Choroid plexus epithelial cell (primary cell): ENCODE results near the gene ATCAY.
"Not testable (repeated sequence)": the region's sequence is repeated elsewhere in the genome, so short reads cannot be mapped to it uniquely, and the experiment has no call there.

Experiments used
- DNase-seq: peaks from one replicate; pipeline ENCODE4 v3.0.0-alpha.2; 2010; ENCODE audit warnings: low read depth
- H3K4me3 ChIP-seq: 2 replicates; pipeline ENCODE4 v1.5.1; 2011; ENCODE audit warnings: low read depth, mild to moderate bottlenecking, control low read depth, low read length, moderate library complexity
- TF ChIP-seq, protein P1 (sequence below): conservative IDR thresholded peaks from 2 replicates; pipeline ENCODE4 v1.5.1; 2011; ENCODE audit warnings: low read depth, mild to moderate bottlenecking, control low read depth, inconsistent platforms, low read length, moderate library complexity

The ATCAY gene

DNA sequence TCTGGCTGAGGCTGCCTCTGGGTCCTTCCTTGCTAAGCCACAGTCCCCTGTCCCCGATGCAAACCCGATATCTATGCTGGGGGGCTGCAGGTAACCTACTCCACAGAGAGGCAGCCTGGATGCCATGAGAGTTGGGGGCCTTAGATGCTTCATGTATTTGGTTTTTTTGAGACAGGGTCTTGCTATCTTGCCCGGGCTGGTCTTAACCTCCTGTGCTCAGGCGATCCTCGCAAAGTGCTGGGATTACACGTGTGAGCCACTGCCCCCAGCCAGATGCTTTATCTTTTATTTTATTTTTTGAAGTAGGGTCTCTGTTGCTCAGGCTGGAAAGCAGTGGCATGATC is 1.5 kb downstream of the ATCAY start:
- DNase-seq: no peak
- TF ChIP-seq, protein P1, sequence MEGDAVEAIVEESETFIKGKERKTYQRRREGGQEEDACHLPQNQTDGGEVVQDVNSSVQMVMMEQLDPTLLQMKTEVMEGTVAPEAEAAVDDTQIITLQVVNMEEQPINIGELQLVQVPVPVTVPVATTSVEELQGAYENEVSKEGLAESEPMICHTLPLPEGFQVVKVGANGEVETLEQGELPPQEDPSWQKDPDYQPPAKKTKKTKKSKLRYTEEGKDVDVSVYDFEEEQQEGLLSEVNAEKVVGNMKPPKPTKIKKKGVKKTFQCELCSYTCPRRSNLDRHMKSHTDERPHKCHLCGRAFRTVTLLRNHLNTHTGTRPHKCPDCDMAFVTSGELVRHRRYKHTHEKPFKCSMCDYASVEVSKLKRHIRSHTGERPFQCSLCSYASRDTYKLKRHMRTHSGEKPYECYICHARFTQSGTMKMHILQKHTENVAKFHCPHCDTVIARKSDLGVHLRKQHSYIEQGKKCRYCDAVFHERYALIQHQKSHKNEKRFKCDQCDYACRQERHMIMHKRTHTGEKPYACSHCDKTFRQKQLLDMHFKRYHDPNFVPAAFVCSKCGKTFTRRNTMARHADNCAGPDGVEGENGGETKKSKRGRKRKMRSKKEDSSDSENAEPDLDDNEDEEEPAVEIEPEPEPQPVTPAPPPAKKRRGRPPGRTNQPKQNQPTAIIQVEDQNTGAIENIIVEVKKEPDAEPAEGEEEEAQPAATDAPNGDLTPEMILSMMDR: no peak
- H3K4me3 ChIP-seq: no peak overlapping the region

DNA sequence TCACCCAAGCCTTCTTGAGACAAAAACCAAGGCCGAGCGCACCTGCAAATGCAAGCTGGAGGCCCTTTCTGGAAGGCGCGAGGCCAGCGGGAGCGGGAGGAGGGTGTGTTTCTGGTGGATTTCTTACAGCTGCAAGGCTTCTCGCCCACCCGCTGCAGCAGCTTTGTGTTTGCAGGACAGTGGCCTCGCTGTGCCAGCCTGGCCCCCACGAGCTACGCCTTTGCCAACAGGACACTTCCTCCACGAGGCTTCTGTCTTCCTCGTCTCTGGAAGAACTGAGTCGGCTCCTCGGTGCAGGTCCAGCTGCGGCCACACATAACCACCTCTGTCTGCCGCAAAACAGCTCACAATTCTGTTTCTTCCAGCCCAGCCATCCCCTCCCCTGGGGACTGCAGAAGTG is 10.1 kb downstream of the ATCAY start:
- no peak overlapping the region for H3K4me3 ChIP-seq
- no peak for DNase-seq
- TF ChIP-seq, protein P1: no peak

DNA sequence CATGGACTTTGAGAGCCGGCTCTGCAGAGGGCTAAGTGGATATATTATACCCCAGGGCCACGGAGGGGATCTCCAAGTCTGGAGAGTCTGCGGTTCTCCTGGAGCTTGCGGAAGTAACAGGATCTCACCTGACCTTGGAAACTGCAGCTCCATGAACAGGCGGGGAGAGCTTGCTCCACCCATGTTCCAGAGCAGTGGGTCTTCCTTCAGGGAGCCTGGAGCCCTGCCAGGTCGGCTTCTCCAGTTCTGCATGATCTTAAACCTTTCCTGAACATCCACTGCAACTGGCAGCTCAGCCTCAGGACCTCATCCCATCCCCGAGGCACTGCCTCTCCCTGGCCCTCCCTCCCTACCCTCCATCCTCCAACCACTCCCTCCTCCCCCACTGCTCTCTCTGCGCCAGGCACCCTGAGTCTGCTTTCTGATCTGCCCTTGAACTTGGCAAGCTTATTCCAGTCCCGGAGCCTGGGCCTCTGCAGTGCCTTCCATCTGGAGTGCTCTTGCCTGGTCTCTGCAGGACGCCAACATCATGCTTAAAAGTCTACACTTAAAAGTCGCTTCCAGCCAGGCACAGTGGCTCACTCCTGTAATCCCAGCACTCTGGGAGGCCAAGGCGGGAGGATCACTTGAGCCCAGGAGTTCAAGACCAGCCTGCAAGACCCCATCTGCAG is 13.2 kb downstream of the ATCAY start:
- DNase-seq: no peak
- no peak overlapping the region for H3K4me3 ChIP-seq
- TF ChIP-seq, protein P1: no peak

DNA sequence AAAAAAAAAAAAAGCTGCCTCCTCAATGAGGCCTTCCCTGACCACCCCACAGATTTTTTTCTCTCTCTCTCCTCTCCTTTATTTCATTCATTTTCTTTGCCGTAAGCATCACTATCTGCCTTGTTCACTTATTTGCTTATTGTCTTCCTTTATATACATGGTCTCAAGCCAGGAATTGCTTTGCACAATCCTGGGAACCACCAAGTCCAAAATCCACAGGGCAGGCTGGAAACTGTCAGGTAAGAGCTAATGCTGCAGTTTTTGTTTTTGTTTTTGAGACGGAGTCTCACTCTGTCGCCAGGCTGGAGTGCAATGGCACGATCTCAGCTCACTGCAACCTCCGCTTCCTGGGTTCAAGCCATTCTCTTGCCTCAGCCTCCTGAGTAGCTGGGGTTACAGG is 14.5 kb downstream of the ATCAY start:
- not testable (repeated sequence) for H3K4me3 ChIP-seq, DNase-seq

DNA sequence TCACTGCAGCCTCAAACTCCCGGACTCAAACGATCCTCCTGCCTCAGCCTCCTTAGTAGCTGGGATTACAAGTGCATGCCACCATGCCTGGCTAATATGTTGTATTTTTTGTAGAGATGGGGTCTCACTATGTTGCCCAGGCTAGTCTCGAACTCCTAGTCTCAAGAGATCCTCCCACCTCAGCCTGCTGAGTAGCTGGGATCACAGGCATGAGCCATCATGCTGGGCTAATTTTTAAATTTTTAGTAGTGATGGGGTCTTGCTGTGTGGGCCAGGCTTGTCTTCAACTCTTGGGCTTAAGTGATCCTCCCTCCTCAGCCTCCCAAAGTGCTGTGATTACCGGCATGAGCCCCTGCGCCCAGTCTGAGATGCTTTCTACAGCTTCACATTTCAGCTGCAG is 15.3 kb downstream of the ATCAY start:
- no peak overlapping the region for H3K4me3 ChIP-seq
- TF ChIP-seq, protein P1: no peak
- no peak for DNase-seq

DNA sequence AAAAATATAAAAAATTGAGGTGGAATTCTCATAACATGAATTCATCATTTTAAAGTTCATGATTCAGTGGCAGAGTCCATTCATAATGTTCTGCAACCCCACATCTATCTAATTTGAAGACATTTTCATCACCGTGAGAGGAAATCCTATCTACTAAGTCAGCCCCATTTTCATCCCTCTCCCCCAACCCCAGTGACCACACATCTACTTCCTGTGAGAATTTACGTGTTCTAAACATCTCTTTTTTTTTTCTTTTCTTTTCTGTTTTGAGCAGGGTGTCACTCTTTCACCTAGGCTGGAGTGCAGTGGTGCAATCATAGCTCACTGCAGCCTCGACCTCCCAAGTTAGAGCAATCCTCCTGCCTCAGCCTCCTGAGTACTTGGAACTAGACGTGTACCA is 17.5 kb downstream of the ATCAY start:
- no peak overlapping the region for H3K4me3 ChIP-seq
- no peak for DNase-seq
- TF ChIP-seq, protein P1: no peak

DNA sequence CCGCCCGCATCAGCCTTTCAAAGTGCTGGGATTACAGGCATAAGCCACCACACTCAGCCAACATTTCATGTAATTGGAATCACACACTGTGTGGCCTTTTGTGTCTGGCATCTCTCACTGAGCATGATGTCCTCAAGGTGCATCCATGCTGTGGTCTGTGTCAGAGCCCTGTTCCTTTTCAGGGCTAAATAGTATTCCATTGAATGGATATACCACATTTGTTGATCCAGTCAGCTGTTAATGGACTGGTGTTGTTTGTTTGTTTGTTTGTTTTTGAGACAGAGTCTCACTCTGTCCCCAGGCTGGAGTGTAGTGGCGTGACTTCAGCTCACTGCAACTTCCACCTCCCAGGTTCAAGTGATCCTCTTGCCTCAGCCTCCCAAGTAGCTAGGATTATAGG is 17.9 kb downstream of the ATCAY start:
- DNase-seq: no peak
- TF ChIP-seq, protein P1: no peak
- no peak overlapping the region for H3K4me3 ChIP-seq
